GM21825 (cell line): Measurements from ENCODE around the gene LRRC3B.

Experiments used
- ATAC-seq: cut with Tn5 transposase; IDR thresholded peaks from one replicate; pipeline ENCODE4 v1.9.1; 2021; ENCODE audit warnings: mild to moderate bottlenecking, moderate library complexity; ENCODE audit not compliant: unreplicated experiment

LRRC3B gene

DNA sequence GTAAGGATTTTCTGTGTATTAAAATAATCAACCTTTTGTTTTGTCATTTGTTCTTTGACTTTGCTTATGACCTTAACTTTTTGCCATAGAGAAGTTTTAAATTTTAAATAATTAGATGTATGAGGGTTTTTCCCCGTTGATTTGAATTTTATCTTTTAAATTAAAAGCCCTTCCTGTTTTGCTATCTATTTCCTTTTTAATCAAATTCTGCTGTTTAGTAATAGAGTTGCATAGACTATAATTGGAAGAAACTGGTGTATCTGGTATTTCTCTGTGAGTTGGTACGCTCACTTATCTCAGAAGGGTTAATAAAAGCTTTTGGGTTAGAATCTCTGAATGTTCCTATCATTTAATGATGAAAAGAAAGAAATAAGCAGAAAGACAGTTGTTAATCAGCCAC, 82.2 kb downstream of the LRRC3B start:
- no peak for ATAC-seq

DNA sequence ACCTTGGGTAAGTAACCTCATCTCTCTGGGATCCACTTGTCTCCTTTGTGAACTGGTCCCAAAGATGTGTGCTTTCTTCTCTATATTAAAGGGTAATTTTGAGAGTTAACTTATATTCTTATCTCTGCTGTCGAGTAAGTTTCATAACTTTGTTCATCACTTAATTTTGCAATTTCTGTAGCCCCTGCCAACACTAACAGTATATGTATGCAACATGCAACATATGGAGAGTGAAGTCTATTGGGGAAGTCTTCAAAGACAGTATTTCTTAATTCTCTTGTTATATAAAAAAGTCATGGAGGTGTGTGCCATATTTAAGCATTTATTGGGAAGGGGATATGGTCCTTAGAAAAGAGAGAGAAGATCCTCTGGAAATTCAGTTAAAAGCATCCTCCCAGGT, 85.9 kb downstream of the LRRC3B start:
- no peak for ATAC-seq

DNA sequence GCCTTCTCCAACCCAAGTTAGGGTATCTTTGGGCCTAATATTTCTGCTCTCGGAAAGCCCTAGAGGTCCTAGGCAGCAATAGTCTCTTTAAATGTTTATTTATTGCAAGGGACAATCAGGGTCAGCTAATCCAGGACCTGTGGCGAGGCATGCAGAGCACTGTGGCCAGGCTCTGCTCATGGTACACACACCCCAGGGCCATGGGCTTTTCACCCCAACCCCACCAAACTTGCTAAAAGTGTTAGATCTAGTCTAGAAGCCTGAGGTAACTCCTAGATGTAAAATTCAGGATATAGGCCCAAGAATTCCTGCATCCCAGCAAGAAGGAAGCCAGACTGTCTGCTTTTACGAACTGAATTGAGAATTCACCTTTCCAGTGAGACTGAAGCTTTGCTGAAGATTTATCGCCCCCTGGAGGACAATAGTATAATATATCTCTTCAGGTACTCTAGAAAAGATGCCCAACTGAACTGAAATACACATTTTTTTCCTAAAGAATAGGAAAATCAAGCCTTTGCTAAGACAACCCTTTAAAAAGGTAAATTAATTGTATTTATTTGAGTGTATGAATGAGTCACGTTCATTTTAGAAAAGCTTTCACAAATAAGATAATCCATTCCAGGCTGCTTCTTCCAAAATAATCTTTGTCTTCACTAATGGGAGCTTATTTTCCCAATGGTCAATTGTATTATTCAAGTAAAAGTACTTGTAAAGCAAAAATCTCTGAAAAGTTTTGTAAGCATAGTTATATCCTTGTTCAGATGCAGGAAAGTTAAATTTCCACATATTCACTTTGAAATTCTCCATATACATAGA, 89.8 kb downstream of the LRRC3B start:
- peak; percentile 72 for ATAC-seq

- no peak for ATAC-seq
These were observed 90.5 kb downstream of the LRRC3B start for GRCh38 chr3:26713091-26713490.

DNA sequence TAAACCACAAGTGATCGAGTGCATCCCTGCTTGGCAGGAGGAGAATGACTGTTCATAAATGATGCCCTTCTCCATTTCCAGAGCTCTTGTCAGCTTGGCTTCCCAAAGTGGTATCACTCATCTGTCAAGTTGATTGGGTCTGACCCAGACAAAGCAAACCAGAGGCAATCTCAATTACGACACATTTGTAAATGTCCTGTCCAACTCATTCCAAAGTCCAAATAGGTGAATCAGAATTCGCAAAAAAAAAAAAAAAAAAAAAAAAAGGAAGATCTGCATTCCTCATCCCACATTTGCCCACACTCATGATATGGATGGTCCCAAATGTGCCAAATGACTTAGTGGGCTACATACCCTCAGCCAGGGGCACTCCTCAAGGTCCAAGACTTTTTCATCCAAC, 91.9 kb downstream of the LRRC3B start:
- no peak for ATAC-seq

DNA sequence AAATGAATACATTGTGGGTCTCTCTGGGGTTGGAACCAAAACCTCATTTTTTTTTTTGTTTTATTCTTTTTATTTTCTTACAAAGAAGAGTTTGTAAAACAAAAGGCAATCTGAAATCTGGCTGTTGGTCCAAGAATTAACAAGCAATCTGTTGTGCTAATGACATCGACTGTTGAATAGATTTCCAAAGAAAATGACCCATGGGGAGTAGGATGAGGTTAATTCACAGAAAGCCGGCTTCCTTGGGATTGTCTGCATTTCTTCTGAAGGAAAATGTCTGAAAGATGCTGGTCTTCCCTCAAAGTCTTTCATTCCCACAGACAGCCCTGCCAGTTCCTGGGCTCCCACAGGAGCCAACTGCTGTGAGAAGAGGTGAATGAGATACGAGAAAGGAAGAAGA, 92.9 kb downstream of the LRRC3B start:
- ATAC-seq, result no peak

DNA sequence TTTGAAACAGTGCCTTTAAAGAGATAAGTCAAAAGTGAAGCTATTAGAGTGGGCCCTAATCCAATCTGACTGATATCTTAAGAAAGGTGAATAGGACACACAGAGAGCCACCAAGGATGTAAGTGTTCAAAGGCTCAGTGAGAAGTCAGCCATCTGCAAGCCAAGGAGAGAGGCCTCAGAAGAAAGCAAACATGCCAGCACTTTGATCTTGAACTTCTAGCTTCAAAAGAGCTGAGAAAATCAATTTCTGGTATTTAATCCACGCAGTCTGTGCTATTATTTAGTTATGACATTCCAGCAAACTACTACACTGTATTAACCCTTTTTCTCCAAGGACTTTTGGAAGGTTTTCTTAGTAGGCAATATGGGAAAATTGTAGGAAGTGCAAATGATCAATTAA, 95.7 kb downstream of the LRRC3B start:
- no peak for ATAC-seq

GRCh38 chr3:26719134-26719533, 96.6 kb downstream of the LRRC3B start:
- ATAC-seq, result no peak

DNA sequence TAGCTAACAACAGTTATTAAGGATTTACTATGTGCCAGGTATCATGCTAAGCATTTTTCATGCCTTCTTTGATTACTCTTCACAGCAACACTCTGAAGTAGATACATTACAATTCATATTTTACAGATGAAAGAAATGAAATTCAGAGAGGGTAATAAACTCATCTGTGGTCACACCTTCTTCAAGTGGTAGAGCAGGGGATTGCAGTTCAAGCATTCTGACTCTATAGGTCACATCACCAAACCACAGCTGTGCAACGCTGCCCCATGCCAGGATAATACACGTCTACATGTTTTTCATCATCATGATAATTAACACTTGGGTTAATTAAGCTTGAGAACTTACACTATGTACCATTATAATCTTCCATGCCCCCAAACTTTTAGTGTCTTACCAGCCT, 98.5 kb downstream of the LRRC3B start:
- ATAC-seq, result no peak

GRCh38 chr3:26731843-26732242, 109.3 kb downstream of the LRRC3B start:
- no peak for ATAC-seq

- no peak for ATAC-seq
These were observed 127.7 kb downstream of the LRRC3B start for GRCh38 chr3:26750263-26750662.

DNA sequence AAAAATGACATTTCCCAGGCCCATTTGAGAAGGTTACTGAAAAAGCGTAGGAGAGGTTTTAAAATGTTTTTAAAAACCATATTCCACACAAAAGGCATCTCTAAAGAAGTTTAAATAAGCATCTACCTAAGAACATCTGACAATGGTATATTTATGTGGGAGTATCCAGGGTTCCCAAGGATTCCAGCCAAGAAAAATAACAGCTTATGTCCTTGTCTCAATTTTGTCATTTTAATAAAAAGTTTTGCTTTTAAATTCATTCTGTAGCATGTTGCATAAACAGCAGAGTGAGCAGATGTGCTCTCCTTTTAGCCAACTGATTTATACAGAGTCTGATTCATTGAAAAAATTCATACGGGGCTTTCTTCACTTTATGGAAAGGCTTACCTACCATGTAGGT, 129.9 kb downstream of the LRRC3B start:
- no peak for ATAC-seq

GRCh38 chr3:26753095-26753494, 130.5 kb downstream of the LRRC3B start:
- ATAC-seq, result no peak

GRCh38 chr3:26757978-26758377, 135.4 kb downstream of the LRRC3B start:
- no peak for ATAC-seq
